ENCODE data around the gene ACOX1. TPM values are rescaled to one million over a fixed set of nuclear protein-coding genes. Genes with fewer than 3 reads are reported as not detected.

ACOX1 gene
- total RNA-seq, 4 donors from 2014 or later = 37.0 to 254 (median 212) TPM

- in situ Hi-C loops (cut with MboI; ENCODE audit: low pct_ligation_motif_present in 1 of 4, low pct_unique_long_range_greater_than_20kb in 1 of 4, low sequenced_read_pairs in 3 of 4) = loop anchor here in 2 of 4 donors (5.0 to 25.0 kb wide), 3 partner anchors 93 to 279 kb away; no protein-coding TSS in a partner anchor
- no peaks in the 10 kb centered on the region for H3K36me3 ChIP-seq
- DNase-seq = no peak
Measured at GRCh38 chr17:76007850-76008165, 28.8 kb upstream of the ACOX1 start.

GRCh38 chr17:76007131-76007849, 28.3 kb upstream of the ACOX1 start:
- H3K9me3 ChIP-seq = no peaks in the 10 kb centered on the region
- WGBS, 2 donors (ENCODE audit: low coverage in 1 of 2) = 93% methylated on average over 39 of the region's 39 CpGs; no CpG with 5 or more reads in 1 of the 2 donors
- in situ Hi-C loops (cut with MboI; ENCODE audit: low pct_ligation_motif_present in 1 of 4, low pct_unique_long_range_greater_than_20kb in 1 of 4, low sequenced_read_pairs in 3 of 4) (loop anchor here in 2 of 4 donors (5.0 to 25.0 kb wide), 3 partner anchors 92 to 280 kb away; no protein-coding TSS in a partner anchor), intact Hi-C loops (cut with DNase I; ENCODE audit: low total_unique reads) (no loop called here)
- H3K36me3 ChIP-seq = no peaks in the 10 kb centered on the region
- DNase-seq = no peak
- no peak overlapping the region for H3K4me3 ChIP-seq
- H3K4me1 ChIP-seq = peaks cover 0 to 32% (median 12%) of the 10 kb centered on the region in 4 donors
- H3K27me3 ChIP-seq = no peaks in the 10 kb centered on the region
- TF ChIP-seq POLR2A (IDR thresholded peaks at IDR 0.05) (no peak), EP300 (IDR thresholded peaks at IDR 0.05; ENCODE audit: low read depth) (no peak), CTCF (IDR thresholded peaks at IDR 0.05) (no peak), POLR2AphosphoS5 (IDR thresholded peaks at IDR 0.05) (no peak)
- no peak overlapping the region for H3K27ac ChIP-seq

More at GRCh38 chr17:76007850-76008165, 28.8 kb upstream of the ACOX1 start:
- WGBS, 2 donors (ENCODE audit: low coverage in 1 of 2) = 91% methylated on average over 12 of the region's 16 CpGs; no CpG with 5 or more reads in 1 of the 2 donors
- no peak overlapping the region for H3K4me3 ChIP-seq
- no peaks in the 10 kb centered on the region for H3K9me3 ChIP-seq
- peaks cover 0 to 29% (median 11%) of the 10 kb centered on the region in 4 donors for H3K4me1 ChIP-seq
- no peaks in the 10 kb centered on the region for H3K27me3 ChIP-seq
- H3K27ac ChIP-seq = no peak overlapping the region
- TF ChIP-seq POLR2A (IDR thresholded peaks at IDR 0.05) = no peak
- intact Hi-C loops (cut with DNase I; ENCODE audit: low total_unique reads) = no loop called here

- Histone ChIP-seq H3K4me3 (no peak overlapping the region), H3K36me3 (no peaks in the 10 kb centered on the region), H3K27me3 (no peaks in the 10 kb centered on the region), H3K27ac (peak overlapping the region; percentile 1 to 64 (median 44)), H3K9me3 (no peaks in the 10 kb centered on the region), H3K4me1 (peaks cover 2 to 48% (median 25%) of the 10 kb centered on the region in 4 donors)
- in situ Hi-C loops (cut with MboI; ENCODE audit: low pct_ligation_motif_present in 1 of 4, low pct_unique_long_range_greater_than_20kb in 1 of 4, low sequenced_read_pairs in 3 of 4) (loop anchor here in 2 of 4 donors (5.0 to 25.0 kb wide), 3 partner anchors 91 to 282 kb away; no protein-coding TSS in a partner anchor), intact Hi-C loops (cut with DNase I; ENCODE audit: low total_unique reads) (no loop called here)
- peak; percentile 90 for DNase-seq
- WGBS, 2 donors (ENCODE audit: low coverage in 1 of 2) = 48% methylated on average over 16 of the region's 16 CpGs; no CpG with 5 or more reads in 1 of the 2 donors
- TF ChIP-seq EP300 (IDR thresholded peaks at IDR 0.05; ENCODE audit: low read depth) (no peak), CTCF (IDR thresholded peaks at IDR 0.05) (peak; percentile 74 to 92 (median 82)), POLR2A (IDR thresholded peaks at IDR 0.05) (no peak)
Measured at GRCh38 chr17:76005263-76006149, 26.5 kb upstream of the ACOX1 start.

GRCh38 chr17:76004750-76005262, 25.8 kb upstream of the ACOX1 start:
- Histone ChIP-seq H3K9me3 (no peaks in the 10 kb centered on the region), H3K27ac (peak overlapping the region; percentile 28 to 76 (median 68)), H3K4me3 (no peak overlapping the region), H3K36me3 (no peaks in the 10 kb centered on the region), H3K4me1 (peaks cover 3 to 55% (median 32%) of the 10 kb centered on the region in 4 donors), H3K27me3 (no peaks in the 10 kb centered on the region)
- 60 to 71% methylated on average over 1 to 8 of the region's 8 CpGs for WGBS, 2 donors (ENCODE audit: low coverage in 1 of 2)
- in situ Hi-C loops (cut with MboI; ENCODE audit: low pct_ligation_motif_present in 1 of 4, low pct_unique_long_range_greater_than_20kb in 1 of 4, low sequenced_read_pairs in 3 of 4) (loop anchor here in 3 of 4 donors (5.0 to 25.0 kb wide), 3 partner anchors 90 to 282 kb away; no protein-coding TSS in a partner anchor), intact Hi-C loops (cut with DNase I; ENCODE audit: low total_unique reads) (loop anchor here (5.0 kb wide), 1 partner anchor 98 kb away; no protein-coding TSS in a partner anchor)
- DNase-seq = no peak
- TF ChIP-seq EP300 (IDR thresholded peaks at IDR 0.05; ENCODE audit: low read depth) = no peak
- TF ChIP-seq POLR2AphosphoS5 (IDR thresholded peaks at IDR 0.05) = no peak
- no peak for TF ChIP-seq CTCF (IDR thresholded peaks at IDR 0.05)
- TF ChIP-seq POLR2A (IDR thresholded peaks at IDR 0.05) = no peak

Data from transverse colon (tissue), 4 donors.